Effector memory CD4-positive, alpha-beta T cell (primary cell): ENCODE measurements around the gene EVI5.

ENCODE experiments used
- DNase-seq, 3 donors: peaks; one replicate each; pipeline ENCODE4 v3.0.0-alpha.2; 2020
- H3K27ac ChIP-seq: 2 replicates; pipeline ENCODE4 v1.7.0; 2013; ENCODE audit warnings: mild to moderate bottlenecking, low read length, moderate library complexity; ENCODE audit not compliant: insufficient read depth, poor library complexity, severe bottlenecking
- H3K27me3 ChIP-seq: replicated peaks from 2 replicates; pipeline ENCODE4 v1.7.0; 2013; ENCODE audit warnings: mild to moderate bottlenecking, low read length; ENCODE audit not compliant: insufficient read depth, control insufficient read depth, poor library complexity, severe bottlenecking
- H3K36me3 ChIP-seq: 2 replicates; pipeline ENCODE4 v1.7.0; 2013; ENCODE audit warnings: mild to moderate bottlenecking, low read length, moderate library complexity; ENCODE audit not compliant: control insufficient read depth, insufficient read depth
- H3K4me1 ChIP-seq: 2 replicates; pipeline ENCODE4 v1.7.0; 2013; ENCODE audit warnings: low read length, mild to moderate bottlenecking; ENCODE audit not compliant: control insufficient read depth, insufficient read depth, poor library complexity, severe bottlenecking
- H3K4me3 ChIP-seq: 2 replicates; pipeline ENCODE4 v1.7.0; 2013; ENCODE audit warnings: low read length, low read depth, mild to moderate bottlenecking; ENCODE audit not compliant: insufficient read depth, poor library complexity, severe bottlenecking
- H3K9me3 ChIP-seq: 2 replicates; pipeline ENCODE4 v1.7.0; 2013; ENCODE audit warnings: mild to moderate bottlenecking, low read length, moderate library complexity; ENCODE audit not compliant: control insufficient read depth

The EVI5 gene

DNA sequence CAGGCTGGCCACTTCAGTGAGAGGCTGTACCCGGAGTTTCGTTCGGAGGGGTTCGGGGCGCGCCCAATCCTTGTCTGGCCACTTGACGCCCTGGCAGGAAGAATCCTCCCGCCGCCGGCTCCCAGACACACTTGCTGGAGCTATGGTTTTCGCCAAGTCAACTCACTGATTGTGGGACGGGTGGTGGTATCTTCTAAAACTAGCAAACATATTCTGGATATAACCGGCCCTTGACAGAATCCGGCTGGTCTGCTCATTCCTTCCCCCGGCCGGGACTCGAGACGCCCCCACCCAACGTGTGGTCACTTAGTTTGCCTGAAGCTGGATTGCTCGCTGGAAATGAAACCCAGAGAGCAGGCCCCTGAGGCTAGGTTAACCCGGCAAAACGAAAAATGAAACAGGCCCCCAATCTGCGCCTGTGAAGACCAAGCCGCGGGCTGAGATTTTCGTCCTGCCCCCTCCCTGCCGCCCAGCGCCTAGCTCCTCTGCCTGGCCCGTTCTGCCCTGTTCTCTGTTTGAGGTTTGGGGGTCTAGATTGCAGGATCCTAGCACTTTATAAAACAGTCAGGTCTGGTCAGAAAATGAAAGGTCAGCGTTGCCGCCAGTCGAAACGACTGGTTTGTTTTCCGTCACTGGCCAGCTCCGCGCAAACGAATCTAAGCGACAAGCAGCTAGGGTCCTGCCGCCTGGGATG is 302.8 kb downstream of the EVI5 start:
- H3K4me1 ChIP-seq = peaks cover 18% of the 10 kb centered on the region
- no peaks in the 10 kb centered on the region for H3K27me3 ChIP-seq
- no peaks in the 10 kb centered on the region for H3K36me3 ChIP-seq
- no peak for DNase-seq
- H3K4me3 ChIP-seq = peak overlapping the region; percentile 87
- no peaks in the 10 kb centered on the region for H3K9me3 ChIP-seq
- H3K27ac ChIP-seq = no peak overlapping the region

DNA sequence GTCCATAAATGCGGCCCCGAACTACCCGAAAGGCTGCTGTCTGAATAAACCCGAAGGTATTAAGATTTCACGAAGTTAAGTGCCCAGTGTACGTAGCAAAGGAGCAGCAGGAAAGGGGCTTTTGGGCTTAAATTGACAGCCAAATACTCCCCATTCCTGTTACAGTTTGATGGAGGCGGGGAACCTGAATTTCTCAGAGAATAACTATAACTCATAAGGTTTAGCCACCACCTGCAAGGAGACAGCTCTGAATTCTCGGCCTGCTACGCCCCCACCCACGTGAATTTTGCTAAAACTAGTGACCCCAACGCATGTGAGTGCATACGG is 303.3 kb downstream of the EVI5 start:
- no peak overlapping the region for H3K4me3 ChIP-seq
- H3K36me3 ChIP-seq = no peaks in the 10 kb centered on the region
- H3K9me3 ChIP-seq = no peaks in the 10 kb centered on the region
- no peak overlapping the region for H3K27ac ChIP-seq
- H3K4me1 ChIP-seq = peaks cover 18% of the 10 kb centered on the region
- DNase-seq = no peak
- no peaks in the 10 kb centered on the region for H3K27me3 ChIP-seq

- Histone ChIP-seq H3K4me1 (peaks cover 22% of the 10 kb centered on the region), H3K9me3 (no peaks in the 10 kb centered on the region), H3K4me3 (no peak overlapping the region), H3K36me3 (no peaks in the 10 kb centered on the region), H3K27me3 (no peaks in the 10 kb centered on the region), H3K27ac (no peak overlapping the region)
- DNase-seq = no peak
Observed at GRCh38 chr1:92480813-92481598, 303.9 kb downstream of the EVI5 start.

DNA sequence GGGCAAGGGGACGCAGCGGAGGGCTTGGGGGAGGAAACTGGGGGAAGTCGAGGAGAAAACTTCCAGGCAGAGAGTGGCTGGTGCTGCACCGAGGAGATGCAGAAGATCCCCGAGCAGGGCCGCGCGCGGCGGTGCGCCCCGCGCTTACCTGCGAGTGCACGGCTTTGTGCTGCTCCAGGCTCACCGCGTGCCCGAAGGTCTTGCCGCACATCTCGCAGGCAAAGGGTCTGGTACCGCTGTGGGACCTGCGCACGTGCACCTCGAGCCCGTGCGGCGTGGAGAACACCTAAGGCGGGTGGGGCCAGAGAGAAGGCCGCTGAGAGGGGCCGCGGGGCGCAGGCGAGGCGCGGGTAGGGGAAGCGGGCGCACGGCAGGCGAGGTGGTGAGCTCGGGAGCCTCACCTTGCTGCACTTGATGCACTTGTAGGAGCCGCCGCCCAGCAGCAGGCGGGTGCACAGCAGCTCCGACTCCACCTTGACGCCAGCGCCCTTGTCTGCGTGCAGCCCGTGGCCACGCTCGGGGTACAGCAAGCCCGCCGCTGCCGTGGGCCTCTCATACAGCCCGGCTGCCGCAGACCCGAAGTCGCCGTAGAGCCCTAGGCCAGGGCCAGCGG is 304.6 kb downstream of the EVI5 start:
- DNase-seq = no peak
- no peaks in the 10 kb centered on the region for H3K27me3 ChIP-seq
- H3K4me3 ChIP-seq = no peak overlapping the region
- no peaks in the 10 kb centered on the region for H3K9me3 ChIP-seq
- no peak overlapping the region for H3K27ac ChIP-seq
- H3K4me1 ChIP-seq = peaks cover 22% of the 10 kb centered on the region
- no peaks in the 10 kb centered on the region for H3K36me3 ChIP-seq

- H3K4me1 ChIP-seq = peaks cover 24% of the 10 kb centered on the region
Observed at GRCh38 chr1:92479587-92479986, 305.3 kb downstream of the EVI5 start.

DNA sequence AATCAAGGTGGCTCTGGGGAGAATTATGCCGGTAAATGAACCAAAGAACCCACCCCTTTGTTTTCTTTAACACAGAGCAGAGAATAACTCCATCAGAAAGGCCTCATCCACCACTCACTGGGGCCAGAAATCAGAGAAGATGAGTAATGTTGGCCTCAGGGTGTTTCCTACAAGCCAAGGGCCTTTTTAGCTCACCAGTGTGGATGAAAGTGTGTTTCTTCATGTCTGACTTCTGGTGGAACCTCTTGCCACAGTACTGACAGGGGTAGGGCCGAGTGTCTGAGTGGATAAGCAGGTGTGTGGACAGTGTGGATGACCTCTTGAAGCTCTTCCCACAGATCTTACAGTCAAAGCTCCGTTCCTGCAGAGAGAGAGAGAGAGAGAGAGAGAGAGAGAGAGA is 306.5 kb downstream of the EVI5 start:
- Histone ChIP-seq H3K9me3 (no peaks in the 10 kb centered on the region), H3K36me3 (no peaks in the 10 kb centered on the region), H3K4me3 (no peak overlapping the region), H3K27ac (no peak overlapping the region), H3K4me1 (peaks cover 20% of the 10 kb centered on the region), H3K27me3 (no peaks in the 10 kb centered on the region)
- DNase-seq = no peak

More at GRCh38 chr1:92479587-92479986, 305.3 kb downstream of the EVI5 start:
- DNase-seq = no peak
- no peaks in the 10 kb centered on the region for H3K9me3 ChIP-seq
- H3K27ac ChIP-seq = no peak overlapping the region
- H3K4me3 ChIP-seq = no peak overlapping the region
- no peaks in the 10 kb centered on the region for H3K27me3 ChIP-seq
- H3K36me3 ChIP-seq = no peaks in the 10 kb centered on the region

DNA sequence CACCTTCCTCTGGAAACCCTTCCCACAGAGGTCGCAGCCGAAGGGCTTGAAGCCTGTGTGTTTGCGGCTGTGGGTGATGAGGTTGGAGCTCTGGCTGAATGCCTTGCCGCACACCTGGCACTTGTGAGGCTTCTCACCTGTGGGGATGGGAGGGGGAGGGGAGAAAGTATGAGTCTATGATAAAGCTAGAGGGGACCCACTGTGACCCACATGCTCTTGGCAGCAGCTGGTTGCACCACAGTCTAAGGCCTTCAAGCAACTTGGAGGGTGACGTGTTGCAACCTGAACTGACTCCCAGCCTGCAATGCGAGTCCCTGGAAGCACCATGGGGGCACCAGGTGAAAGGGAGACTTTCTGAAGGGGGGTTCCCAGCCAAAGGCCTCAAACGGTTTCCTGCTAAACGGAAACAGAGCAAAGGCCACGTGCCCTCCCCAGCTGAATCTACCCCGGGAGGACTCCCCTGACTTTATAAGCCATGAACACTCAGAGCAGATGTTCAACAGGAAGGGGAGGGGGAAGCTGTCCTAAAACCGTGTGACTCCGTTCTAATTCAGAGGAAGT is 308.8 kb downstream of the EVI5 start:
- Histone ChIP-seq H3K27ac (peak overlapping the region; percentile 52), H3K27me3 (no peaks in the 10 kb centered on the region), H3K9me3 (no peaks in the 10 kb centered on the region), H3K36me3 (no peaks in the 10 kb centered on the region), H3K4me1 (peaks cover 11% of the 10 kb centered on the region), H3K4me3 (no peak overlapping the region)
- peak; percentile 41 to 60 (median 60) for DNase-seq

DNA sequence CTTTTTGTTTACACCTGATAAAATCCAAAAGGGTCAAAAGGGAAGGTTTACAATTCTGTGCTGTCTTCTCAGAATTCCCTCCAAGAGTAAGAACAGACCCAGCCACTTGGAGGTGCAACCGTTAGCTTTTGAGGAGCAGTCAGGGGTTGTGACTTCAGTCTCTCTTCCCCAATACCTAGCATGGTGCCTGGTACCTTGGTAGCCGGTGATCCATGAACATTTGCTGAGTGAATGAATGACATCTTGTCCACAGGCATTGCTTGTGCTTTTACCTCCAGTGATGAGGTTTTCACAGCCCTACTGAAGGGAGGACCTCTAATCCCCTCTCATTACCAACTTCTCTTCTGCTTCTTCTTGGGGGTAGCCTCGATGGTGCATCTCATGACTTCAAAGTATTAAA is 309.9 kb downstream of the EVI5 start:
- H3K4me1 ChIP-seq = peaks cover 11% of the 10 kb centered on the region
- no peaks in the 10 kb centered on the region for H3K27me3 ChIP-seq

GRCh38 chr1:92473781-92474495 is 311.0 kb downstream of the EVI5 start:
- Histone ChIP-seq H3K27ac (no peak overlapping the region), H3K4me1 (peaks cover 11% of the 10 kb centered on the region)
- no peak for DNase-seq

More for the DNA sequence above, 309.9 kb downstream of the EVI5 start:
- no peaks in the 10 kb centered on the region for H3K9me3 ChIP-seq
- no peak overlapping the region for H3K27ac ChIP-seq
- no peak for DNase-seq
- H3K36me3 ChIP-seq = no peaks in the 10 kb centered on the region
- H3K4me3 ChIP-seq = no peak overlapping the region

More at GRCh38 chr1:92473781-92474495, 311.0 kb downstream of the EVI5 start:
- H3K4me3 ChIP-seq = no peak overlapping the region
- no peaks in the 10 kb centered on the region for H3K27me3 ChIP-seq
- no peaks in the 10 kb centered on the region for H3K9me3 ChIP-seq
- H3K36me3 ChIP-seq = no peaks in the 10 kb centered on the region
